Measurements from ENCODE around the gene S100Z. TPM values are rescaled to one million over a fixed set of nuclear protein-coding genes. Genes with fewer than 3 reads are reported as not detected.
"Not testable (repeated sequence)": the region's sequence is repeated elsewhere in the genome, so short reads cannot be mapped to it uniquely, and the experiment has no call there.

The S100Z gene
- total RNA-seq, 1 experiment from 2014 or later, result not detected

DNA sequence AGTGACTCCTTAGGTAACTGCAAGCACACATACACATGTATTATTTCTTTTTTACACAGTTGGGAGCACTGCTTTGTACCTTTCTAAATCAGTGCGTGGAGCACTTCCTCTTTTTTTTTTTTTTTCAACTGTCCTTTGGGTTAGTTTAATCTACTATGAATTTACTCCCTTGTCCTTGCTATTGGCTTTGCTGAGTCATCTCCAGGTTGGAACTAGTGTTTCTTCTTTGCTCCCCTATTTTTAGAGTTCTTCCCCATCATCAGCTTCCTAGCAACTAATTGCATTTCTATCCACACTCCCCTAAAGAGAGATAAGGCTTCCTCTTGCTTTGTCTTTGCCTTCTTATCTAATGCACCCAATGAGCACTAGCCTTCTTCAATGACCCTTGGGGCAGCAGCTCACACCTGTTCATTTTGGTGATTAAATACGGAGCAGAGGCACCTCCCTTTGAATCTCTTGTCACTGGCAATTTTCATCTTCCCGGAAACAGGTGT, 24.3 kb downstream of the S100Z start:
- DNase-seq (ENCODE audit: low spot score), result no peak

DNA sequence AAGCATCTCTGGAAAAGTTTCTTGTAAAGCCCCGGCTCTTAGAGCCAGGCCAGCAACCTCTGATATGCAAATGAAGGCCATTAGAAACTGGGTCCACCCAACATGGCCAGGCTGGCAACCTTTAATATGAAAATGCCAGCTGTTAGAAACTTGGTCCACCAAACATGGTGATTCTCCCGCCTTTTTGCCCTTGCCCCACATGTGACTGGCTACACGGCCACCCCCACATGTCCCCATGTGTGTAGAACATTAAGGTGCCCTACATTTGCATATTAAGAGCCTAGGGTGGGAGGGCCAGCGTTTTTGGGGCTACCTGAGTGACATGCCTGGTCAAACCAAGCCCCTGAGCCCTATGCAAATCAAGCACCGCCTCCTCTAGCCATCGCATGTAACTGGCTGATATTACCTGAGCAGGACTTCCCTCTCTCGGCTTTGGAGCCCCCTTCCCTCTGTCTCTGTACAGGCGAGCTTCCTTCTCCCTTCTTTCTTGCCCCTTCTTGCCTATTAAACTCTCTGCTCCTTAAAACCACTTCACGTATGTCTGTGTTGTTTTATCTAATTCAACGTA, 39.0 kb downstream of the S100Z start:
- no peak for DNase-seq (ENCODE audit: low spot score)

DNA sequence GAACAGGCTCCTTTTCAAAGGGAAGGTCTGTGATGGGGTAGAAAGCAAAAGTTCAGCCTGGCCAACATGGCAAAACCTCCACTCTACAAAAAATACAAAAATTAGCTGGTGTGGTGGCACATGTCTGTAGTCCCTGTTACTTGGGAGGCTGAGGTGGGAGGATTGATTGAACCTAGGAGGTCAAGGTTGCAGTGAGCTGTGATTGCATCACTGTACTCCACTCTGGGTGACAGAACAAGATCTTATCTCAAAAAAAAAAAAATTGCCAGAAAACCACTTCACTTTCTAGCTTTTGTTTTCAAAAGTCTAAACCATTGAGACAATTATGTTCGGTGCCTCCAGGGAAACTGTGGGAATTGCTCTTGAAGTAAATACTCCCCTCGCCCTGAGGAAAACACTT, 43.5 kb downstream of the S100Z start:
- no peak for DNase-seq (ENCODE audit: low spot score)

DNA sequence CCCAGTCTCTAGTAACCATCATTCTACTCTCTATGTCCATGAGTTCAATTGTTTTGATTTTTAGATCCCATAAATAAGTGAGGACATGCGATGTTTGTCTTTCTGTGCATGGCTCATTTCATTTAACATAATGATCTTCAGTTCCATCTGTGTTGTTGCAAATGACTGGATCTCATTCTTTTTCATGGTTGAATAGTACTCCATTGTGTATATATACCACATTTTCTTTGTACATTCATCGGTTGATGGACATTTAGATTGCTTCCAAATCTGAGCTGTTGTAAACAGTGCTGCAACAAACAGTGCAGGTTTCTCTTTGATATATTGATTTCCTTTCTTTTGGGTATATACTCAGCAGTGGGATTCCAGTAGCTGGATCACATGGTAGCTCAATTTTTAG, 46.4 kb downstream of the S100Z start:
- DNase-seq (ENCODE audit: low spot score), result no peak

DNA sequence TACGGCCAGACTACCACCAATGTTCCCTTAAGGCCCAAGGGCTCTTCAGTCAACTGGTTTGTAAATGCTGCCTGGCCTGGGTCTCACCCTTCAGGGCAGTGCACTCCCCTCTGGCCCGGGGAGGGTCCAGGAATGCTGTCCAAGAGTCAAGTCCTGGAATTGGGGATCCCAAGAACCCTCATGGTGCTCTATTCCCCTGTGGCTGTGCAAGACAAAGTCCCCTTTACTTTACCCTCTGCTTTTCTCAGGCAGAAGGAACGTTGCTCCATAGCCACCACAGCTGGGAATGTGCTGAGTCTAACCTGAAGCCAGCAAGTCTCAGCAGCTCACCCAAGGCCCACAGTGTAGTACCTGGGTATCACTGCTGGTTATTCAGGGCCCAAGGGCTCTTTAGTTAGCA, 51.7 kb downstream of the S100Z start:
- DNase-seq (ENCODE audit: low spot score), result no peak

DNA sequence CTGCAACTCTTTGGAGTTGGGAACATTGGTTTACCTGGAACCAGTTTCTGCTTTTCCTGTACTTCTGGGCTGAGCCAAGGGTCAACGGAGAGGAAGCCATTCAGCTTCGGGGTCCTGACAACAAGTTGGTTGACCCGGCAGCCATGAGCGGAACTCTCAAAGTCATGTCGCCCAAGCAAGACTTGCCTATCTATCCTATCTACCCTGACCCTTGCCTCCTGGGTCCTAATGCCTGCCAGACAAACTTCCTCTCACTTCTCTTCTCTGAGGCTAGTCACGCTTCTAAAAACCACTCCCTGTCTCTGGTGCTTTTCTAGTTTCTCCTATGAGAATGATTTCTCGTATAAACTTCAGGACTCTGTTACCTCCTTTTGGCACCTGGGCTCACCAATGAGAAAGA, 58.4 kb downstream of the S100Z start:
- no peak for DNase-seq (ENCODE audit: low spot score)

DNA sequence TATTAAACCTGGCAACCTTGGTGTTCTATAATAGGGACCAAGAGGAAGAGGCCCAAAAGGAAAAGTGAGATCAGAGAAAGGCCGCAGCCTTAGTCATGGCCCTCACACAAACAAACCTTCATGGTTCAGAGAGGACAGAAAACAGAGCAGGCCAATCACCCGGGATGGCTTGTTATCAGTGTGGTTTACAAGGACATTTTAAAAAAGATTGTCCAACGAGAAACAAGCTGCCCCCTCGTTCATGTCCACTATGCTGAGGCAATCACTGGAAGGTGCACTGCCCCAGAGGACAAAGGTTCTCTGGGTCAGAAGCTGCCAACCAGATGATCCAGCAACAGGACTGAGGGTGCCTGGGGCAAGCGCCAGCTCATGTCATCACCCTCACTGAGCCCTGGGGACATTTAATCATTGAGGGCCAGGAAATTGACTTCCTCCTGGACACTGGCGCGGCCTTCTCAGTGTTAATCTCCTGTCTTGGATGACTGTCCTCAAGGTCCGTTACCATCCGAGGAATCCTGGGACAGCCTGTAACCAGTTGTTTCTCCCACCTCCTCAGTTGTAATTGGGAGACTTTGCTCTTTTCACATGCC, 60.6 kb downstream of the S100Z start:
- DNase-seq (ENCODE audit: low spot score), result not testable (repeated sequence)

DNA sequence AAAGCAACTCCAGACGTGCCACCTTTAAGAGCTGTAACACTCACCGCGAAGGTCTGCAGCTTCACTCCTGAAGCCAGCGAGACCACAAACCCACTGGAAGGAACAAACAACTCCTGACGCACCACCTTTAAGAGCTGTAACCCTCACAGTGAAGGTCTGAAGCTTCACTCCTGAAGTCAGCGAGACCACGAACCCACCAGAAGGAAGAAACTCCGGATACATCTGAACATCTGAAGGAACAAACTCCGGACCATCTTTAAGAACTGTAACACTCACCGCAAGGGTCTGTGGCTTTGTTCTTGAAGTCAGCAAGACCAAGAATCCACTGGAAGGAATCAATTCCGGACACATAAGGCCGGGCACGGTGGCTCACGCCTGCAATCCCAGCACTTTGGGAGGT, 64.9 kb downstream of the S100Z start:
- not testable (repeated sequence) for DNase-seq (ENCODE audit: low spot score)

DNA sequence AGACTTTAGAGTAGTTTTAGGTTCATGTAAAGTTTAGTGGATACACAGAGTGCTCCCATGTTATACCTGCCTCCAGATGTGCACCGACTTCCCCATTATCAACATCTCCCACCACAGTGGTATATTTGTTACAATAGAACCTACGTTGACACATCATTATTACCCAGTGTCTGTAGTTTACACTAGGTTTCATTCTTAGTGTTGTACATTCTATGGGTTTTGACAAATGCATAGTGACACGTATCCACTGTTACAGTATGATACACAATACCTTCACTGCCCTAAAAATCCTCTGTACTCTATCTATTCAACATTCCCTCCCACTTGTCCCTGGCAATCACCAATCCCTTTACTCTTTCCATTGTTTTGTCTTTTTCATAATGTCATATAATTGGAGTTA, 68.7 kb downstream of the S100Z start:
- DNase-seq (ENCODE audit: low spot score), result no peak

DNA sequence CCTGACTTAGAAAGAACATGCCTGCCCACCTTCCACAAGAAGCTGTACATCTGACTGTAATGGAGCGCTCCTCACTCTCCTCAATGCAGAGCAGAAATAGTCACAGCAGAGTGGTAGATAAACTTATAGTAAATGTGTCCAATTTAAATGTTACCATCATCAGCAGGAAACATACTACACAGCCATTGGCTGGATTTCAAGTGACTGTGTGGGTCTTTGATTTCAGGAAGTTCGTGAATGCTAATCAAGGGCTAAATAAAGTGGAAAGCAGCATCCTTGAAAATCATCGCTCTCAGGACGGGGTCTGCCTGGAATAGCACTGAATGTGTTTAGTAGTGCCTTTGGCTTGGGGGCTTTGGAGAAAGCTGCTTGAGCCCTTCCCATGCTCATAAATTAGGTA, 70.7 kb downstream of the S100Z start:
- DNase-seq (ENCODE audit: low spot score), result no peak

DNA sequence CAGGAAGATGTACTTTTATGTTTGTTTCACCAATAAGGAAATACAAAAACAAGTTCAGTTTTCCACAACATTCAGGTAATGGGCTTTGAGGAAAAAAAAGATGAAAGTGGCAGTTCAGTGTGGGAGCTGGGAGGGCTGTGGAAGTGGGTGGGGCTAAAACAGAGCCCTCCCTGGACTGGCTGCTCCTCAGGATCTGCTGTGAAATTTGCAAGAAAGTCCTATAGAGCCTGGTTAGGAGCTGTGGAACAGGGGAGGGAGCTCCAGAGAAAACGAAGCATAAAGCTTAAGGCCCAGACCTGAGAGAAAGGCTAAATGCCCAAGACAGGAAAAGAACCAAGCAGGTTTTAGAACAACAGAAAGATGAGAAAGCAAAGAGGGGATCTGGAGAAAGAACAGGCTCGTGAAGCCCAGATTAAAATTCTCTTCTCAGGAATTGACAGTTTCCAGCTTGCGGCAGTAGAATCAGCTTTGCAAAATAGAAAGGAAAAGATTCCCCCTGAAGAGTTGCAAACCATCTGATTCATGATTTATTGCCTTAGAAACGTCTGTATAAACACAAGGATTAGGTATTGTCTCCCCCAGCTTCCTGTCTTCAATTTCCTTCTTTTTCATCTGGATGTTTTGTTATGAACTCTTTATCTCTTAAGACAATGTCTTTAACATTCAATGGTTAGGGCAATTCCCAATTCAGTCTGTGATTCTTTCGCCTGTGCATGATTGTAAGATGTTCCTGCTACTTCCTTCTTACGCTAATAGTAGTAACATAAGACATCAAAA, 76.7 kb downstream of the S100Z start:
- no peak for DNase-seq (ENCODE audit: low spot score)

DNA sequence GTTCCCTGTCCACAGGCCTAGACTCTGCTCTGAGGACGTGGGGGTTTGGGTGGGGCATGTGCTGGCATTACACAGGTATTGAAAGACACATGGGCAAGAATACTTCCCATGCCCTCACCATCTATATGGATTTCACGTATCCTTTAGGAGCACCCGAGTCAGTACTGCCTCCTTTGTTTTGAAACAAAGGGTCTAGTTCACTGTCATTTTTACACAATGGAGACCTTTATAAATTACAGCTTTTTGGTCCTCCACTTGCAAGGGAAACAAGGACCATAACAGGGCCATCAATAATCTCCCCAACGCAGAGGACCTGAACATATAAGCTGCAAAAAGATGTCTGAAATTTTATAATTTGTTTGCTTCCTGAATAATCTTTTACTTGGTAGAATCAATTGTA, 78.1 kb downstream of the S100Z start:
- no peak for DNase-seq (ENCODE audit: low spot score)

DNA sequence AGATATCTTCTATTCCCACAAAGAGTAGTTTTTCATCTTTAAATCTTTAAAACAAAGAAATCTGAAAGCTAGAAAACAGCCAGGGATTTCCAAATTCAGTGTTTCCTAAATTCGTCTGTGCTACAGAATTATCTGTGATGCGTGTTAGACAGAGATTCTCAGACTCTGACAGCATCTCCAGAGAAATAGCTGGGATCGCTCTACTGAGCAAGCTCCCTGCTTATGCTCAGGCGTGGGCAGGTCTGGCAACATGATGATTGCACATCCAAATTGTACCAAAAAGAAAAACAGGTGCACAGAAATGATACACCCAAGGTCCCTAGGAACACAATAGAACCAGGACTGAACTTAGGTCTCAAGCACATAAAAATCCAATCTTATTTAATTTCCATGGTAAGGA, 80.3 kb downstream of the S100Z start:
- DNase-seq (ENCODE audit: low spot score), result no peak

DNA sequence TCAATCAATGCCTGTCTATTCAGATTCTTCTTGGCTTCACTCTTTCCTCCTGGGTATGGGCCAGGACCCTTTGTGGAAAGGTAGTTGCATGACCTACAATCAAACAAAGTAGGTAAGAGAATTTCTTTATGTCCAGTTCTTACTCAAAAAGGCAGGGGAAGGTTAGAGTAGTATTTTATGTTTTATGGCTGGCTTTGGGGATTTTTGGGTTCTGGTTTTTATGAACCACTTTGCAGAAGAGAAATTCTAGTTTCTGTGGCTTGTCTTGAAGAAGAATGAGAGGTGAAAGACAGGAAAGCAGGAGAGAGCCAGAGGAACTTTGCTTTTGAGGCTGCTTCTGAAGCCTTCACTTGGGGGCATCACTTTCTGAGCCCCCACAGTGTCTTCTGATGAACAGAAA, 88.4 kb downstream of the S100Z start:
- DNase-seq (ENCODE audit: low spot score), result no peak

DNA sequence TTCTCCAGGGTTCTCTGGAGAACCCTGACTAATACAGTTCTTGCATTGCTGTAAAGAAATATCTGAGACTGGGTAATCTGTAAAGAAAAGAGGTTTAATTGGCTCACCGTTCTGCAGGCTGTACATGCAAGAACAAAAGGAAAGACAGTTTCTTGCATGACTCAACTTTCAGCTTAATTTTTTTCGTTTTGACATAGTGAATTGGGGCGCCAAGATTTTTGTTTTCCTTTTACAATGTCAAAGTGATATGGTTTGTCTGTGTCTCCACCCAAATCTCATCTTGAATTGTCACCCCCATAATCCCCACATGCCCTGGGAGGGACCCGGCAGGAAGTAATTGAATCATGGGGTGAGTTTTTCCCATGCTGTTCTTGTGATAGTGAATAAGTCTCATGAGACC, 91.2 kb downstream of the S100Z start:
- DNase-seq (ENCODE audit: low spot score), result no peak

DNA sequence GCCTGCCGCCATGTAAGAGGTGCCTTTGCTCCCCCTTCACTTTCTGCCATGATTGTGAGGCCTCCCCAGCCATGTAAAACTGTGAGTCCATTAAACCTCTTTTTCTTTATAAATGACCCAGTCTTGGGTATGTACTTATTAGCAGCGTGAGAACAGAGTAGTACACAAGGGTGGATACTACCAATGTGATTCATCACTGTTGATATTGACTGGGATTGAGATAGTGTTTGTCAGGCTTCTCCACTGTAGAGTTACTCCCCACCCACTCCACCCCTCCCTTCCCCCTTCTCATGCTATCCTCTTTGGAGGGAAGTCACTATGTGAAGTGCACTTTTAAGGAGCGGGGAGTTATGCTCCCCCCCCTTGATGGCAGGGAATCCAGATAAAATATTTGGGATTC, 91.6 kb downstream of the S100Z start:
- no peak for DNase-seq (ENCODE audit: low spot score)

DNA sequence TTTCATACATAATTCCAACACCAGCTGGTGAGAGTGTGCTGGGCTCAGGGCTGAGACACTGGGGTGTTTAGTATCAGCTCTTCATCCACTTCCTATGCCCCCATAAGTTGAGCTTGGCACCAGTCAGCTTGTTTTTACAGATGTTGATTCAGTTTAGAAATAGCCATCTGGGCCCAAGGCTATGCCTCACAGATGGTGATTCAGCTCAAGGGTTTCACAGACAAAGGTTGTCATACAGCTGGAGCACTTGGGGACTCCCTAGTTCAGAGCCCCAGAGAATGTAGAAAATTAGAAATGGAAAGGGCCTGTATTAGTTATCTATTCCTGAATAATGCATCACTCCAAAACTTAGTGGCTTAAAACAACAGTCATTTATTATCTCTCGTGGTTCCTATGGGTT, 92.8 kb downstream of the S100Z start:
- DNase-seq (ENCODE audit: low spot score), result no peak

DNA sequence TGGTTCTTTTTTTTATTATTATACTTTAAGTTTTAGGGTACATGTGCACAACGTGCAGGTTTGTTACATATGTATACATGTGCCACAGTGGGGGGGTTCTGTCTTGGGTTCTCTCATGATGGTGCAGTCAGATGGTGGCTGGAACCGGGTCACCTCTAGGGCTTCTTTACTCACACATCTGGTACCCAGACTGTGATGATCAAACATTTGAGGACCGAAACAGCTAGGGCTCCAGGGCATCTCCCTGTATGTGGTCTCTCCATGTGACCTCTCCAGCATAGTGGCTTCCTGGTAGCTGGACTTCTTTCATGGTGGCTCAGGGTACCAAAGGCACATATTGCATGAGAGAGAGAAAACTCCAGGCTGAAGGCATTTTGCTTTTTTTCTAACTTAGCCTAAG, 93.2 kb downstream of the S100Z start:
- DNase-seq (ENCODE audit: low spot score), result no peak

DNA sequence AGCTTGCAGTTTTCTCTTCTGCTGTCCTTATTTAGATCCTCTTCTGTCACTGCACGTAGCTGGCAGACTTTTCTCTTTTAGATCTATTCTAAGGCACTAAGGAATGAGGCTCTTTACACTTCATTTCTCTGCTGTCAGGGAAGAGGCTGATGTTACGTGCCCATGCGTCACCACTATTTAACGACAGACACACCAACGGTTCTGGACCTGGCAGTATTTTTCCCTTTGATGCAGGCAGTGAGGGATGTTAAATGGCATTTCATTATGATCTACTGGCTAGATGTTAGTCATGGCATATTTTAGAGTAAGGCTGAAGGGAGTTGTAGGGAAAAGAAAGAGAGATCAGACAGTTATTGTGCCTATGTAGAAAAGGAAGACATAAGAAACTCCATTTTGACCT, 94.8 kb downstream of the S100Z start:
- no peak for DNase-seq (ENCODE audit: low spot score)

DNA sequence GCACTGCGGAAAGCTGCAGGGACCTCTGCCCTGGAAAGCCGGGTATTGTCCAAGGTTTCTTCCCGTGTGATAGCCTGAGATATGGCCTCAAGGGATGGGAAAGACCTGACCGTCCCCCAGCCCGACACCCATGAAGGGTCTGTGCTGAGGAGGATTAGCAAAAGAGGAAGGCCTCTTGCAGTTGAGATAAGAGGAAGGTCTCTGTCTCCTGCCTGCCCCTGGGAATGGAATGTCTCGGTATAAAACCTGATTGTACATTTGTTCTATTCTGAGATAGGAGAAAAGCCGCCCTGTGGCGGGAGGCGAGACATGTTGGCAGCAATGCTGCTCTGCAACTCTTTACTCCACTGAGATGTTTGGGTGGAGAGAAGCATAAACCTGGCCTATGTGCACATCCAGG, 95.4 kb downstream of the S100Z start:
- not testable (repeated sequence) for DNase-seq (ENCODE audit: low spot score)

DNA sequence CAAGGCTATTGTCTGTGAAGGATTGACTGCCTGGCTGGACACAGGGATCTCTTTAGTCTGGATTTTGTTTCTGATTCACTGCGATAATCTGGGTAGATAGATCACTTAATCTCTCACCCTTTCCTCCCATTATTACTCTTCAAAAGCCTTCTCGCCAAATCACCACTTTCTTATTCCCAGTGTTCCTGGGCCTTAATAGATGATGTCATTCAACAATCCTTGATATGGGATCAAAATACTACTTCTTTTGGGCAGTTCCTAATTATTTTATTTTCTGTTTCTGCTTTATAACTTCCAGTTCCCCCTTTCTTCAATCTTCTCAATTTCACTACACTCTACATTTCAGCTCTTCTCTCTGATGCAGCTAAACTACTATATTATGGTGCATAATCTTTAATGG, 96.3 kb downstream of the S100Z start:
- DNase-seq (ENCODE audit: low spot score), result no peak

DNA sequence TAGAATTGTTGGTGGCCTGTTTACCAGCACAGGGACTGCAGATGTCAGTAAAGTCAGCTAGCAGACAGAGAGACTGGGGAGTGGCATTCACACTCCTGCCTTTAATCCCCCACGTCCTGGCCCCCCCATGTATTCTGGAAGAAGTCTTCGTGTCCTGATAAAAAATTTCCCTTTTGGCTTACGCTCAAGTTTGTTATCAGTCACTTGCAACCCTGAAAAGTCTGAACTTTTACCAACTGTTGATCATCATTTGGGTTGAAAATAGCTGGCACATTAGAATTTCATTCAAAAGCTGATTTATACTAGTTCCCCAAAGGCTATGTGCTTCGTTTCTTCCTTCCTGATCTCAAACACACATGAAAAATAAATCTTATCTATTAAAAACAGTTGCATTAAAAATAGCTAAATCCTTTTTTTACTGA, 97.3 kb downstream of the S100Z start:
- DNase-seq (ENCODE audit: low spot score), result no peak
